NCI-H1105 treated with DMSO at 0.1 percent for 48 hours (cell line): Measurements from ENCODE around the gene CPN2.

Source experiments
- DNase-seq: peaks from one replicate; lab custom pipeline; 2025; lab: John Stamatoyannopoulos, UW

Gene CPN2

DNA sequence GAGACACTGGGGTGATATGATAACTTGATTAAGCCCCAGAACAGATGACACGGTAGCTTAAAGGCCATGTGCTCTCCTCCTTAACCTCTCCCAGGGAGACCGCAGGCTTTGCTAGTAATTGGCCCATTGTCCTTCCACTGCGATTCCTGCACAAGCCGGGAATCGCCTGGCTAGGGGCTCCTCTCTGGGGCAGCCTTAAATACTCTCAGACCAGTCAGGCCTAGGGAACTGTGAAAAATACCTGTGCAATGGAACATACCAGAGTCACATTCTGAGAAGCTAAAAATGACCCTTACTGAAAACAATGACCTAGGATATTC lies 56.3 kb downstream of the CPN2 start:
- no peak for DNase-seq

DNA sequence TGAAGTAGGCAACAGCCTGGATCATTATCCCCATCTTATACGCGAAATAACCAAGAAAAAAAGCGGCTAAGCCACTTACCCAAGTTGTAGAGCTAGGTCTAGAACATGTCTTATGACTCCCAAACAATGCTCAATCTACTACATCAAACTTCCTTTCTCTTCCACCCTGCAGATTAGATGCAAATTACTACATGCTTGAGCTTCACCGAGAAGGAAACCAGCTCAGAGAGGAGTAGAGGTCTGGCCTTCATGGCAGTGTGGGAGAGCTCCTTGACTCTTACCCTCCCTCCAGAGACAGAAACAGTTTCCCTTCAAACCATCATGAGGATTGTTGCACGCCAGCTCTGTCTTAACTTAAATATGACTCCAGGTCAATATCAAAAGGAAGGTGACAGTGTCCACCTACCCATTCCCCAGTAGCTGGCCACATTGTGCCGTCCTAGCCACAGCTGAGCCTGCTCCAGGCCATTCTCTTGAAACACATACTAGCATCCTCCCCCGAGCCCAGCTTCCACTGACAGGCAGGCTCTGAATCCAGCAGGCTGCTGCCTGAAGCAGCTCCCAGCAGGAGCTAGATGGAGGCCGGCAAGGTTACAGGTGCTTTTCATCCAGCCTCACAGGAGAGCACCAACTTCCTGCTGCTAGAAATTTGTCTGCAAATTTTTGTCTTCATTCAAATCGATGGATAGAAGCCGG lies 56.8 kb downstream of the CPN2 start:
- no peak for DNase-seq

DNA sequence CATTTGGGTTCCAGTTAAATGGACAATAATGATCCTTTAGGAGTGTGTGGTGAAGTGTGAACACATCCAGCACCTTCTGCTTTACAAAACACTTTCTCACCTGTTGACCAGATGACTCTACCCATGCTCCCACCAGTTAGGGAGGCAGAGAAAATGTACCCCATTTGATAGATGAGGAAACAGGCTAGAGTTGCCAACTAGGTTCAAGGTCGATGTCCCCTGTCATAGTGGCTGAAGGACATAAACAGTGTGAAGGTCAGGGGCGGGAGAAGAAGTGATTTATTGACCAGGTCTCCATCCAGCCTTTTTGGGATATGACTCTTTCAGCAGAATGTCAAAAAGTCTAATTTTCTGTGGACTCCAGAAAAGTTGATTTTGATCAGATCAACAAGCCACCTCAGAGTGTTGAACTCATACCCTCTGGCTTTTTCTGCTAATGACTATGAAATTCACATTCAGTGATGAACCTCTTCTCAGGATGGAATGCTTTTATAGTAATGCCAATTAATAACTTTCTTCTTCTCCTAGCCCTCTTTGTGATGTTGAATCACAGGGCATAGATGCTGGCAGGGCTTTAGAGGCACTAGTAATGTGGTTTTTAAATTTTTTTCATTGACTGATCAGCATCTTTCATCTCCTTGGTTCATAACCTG lies 57.5 kb downstream of the CPN2 start:
- DNase-seq = no peak

DNA sequence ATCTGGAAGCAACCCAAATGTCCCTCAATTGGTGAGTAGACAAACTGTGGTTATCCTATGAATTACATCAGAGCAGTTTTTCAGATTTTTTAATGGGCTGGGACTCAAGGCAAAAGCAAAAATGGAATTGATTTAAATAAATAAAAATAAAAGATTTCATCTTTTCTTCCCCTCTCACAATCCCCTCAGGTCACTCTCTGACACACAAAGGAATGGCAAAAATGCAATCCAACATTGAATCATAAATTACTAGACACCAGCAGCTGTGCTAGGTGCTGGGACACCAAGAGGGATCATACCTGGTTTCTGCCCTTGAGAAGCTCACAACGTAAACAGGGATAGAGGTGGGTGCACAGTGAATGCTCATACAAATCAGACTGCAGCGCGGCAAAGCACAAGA lies 58.8 kb downstream of the CPN2 start:
- DNase-seq = no peak
